Nephron (organoid): ENCODE results near the gene PCED1B.

Source experiments
- H3K27ac Mint-ChIP-seq, 3 experiments: 2 replicates each; pipeline ENCODE4 v1.8.0; 2020; ENCODE audit warnings: mixed read lengths in 3 of 3, mild to moderate bottlenecking in 2 of 3, moderate library complexity in 1 of 3
- H3K27me3 Mint-ChIP-seq: 2 replicates; pipeline ENCODE4 v1.8.0; 2021; ENCODE audit warnings: low read depth, mild to moderate bottlenecking, moderate library complexity, mixed read lengths
- H3K36me3 Mint-ChIP-seq: 2 replicates; pipeline ENCODE4 v1.8.0; 2020; ENCODE audit warnings: low read depth, mixed read lengths
- H3K4me1 Mint-ChIP-seq: 2 replicates; pipeline ENCODE4 v1.8.0; 2020; ENCODE audit warnings: mixed read lengths
- H3K4me3 Mint-ChIP-seq, 3 experiments: 2 replicates each; pipeline ENCODE4 v1.8.0; 2020; ENCODE audit warnings: mild to moderate bottlenecking in 3 of 3, mixed read lengths in 3 of 3, moderate library complexity in 2 of 3
- H3K9me3 Mint-ChIP-seq: 2 replicates; pipeline ENCODE4 v1.8.0; 2020; ENCODE audit warnings: mixed read lengths
- TF ChIP-seq, protein P1 (sequence below), 3 experiments: fragments of 200-600 bp; sonication (generic); IDR thresholded peaks; one replicate each; pipeline ENCODE4 v1.5.0; 2021; ENCODE audit warnings: antibody characterized with exemption in 3 of 3; ENCODE audit not compliant: unreplicated experiment in 3 of 3

The PCED1B gene

DNA sequence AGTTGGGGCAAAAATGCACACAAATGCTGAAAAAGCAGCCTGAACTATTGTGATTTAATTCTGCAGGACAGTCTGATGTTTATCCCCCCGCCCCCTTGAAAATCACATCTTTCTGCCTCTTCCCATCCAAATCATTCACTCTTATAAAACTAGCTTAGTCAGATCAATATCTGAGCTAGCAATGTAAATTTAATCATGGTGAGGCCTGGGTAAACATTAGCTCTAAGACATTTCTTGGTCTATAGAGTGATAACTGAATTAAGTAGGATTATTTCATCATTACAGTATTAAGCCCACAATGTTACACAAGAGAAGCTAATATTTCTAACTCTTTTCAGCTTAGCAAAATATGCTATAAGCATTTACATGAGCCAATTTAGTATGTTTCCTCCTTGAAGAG, 9.1 kb upstream of the PCED1B start:
- no peak overlapping the region for H3K4me3 Mint-ChIP-seq

DNA sequence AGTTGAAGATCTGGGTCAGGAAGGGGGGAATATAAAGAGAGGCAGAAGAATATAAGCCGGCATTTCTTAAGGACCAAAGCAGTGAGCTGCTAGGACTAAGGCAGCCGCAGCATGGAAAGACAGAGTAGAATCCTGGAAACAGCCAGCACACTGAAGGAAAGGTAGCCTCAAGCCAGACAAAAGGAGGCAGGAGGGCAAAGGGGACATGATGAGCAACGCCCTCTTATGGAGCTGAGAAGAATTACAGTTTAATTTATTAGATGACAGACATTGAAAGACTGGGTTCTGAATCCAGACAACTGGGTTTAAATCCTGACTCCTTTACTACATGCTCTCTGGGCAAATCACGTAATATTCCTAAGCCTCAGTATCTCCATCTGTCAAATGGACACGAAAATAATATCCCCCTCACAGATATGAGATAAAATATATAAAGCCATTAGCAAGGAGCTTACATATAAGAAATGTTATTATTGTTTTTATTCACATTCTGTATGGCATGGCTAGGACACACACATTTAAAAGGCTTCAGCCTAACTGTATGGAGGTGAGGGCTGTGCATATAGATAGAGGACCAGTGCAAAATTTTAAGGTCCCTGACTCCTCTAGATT, 8.1 kb upstream of the PCED1B start:
- TF ChIP-seq, protein P1, sequence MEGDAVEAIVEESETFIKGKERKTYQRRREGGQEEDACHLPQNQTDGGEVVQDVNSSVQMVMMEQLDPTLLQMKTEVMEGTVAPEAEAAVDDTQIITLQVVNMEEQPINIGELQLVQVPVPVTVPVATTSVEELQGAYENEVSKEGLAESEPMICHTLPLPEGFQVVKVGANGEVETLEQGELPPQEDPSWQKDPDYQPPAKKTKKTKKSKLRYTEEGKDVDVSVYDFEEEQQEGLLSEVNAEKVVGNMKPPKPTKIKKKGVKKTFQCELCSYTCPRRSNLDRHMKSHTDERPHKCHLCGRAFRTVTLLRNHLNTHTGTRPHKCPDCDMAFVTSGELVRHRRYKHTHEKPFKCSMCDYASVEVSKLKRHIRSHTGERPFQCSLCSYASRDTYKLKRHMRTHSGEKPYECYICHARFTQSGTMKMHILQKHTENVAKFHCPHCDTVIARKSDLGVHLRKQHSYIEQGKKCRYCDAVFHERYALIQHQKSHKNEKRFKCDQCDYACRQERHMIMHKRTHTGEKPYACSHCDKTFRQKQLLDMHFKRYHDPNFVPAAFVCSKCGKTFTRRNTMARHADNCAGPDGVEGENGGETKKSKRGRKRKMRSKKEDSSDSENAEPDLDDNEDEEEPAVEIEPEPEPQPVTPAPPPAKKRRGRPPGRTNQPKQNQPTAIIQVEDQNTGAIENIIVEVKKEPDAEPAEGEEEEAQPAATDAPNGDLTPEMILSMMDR (IDR thresholded peaks at IDR 0.05; ENCODE audit: unreplicated experiment in 3 of 3) = peak in 1 of 3 experiments; percentile 24

More for the DNA sequence above, 9.1 kb upstream of the PCED1B start:
- no peaks in the 10 kb centered on the region for H3K36me3 Mint-ChIP-seq
- TF ChIP-seq, protein P1 (IDR thresholded peaks at IDR 0.05; ENCODE audit: unreplicated experiment in 3 of 3) = no peak
- peaks cover under 1% of the 10 kb centered on the region for H3K27me3 Mint-ChIP-seq
- H3K27ac Mint-ChIP-seq = peak overlapping the region in 2 of 3 experiments; percentile 21 to 45
- H3K9me3 Mint-ChIP-seq = no peaks in the 10 kb centered on the region
- peaks cover 27% of the 10 kb centered on the region for H3K4me1 Mint-ChIP-seq

DNA sequence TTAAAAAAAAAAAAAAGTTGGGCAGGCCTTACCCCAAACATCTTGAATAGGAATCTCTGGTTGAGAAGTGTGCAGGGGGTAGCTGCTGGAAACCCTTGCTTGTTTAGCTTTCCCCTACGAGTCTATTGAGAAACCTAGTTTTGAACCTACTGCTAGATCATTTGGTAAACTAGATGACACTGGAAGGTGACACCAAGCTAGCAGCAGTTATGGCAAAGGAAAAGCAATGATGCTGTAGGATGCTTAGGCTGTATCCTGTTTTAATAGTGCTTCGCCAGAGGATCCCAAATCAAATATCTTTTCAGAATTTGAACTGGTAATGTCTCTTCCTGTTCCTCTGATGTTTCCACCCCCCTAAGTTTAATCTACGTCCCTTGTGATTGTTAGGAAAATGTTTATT, 5.5 kb upstream of the PCED1B start:
- H3K27me3 Mint-ChIP-seq = peaks cover 31% of the 10 kb centered on the region
- H3K27ac Mint-ChIP-seq = no peak overlapping the region
- no peak overlapping the region for H3K4me3 Mint-ChIP-seq
- no peaks in the 10 kb centered on the region for H3K9me3 Mint-ChIP-seq
- H3K36me3 Mint-ChIP-seq = no peaks in the 10 kb centered on the region
- TF ChIP-seq, protein P1 (IDR thresholded peaks at IDR 0.05; ENCODE audit: unreplicated experiment in 3 of 3) = no peak
- peaks cover 8% of the 10 kb centered on the region for H3K4me1 Mint-ChIP-seq

More for the DNA sequence above, 8.1 kb upstream of the PCED1B start:
- H3K27ac Mint-ChIP-seq = no peak overlapping the region
- peaks cover 11% of the 10 kb centered on the region for H3K27me3 Mint-ChIP-seq
- no peak overlapping the region for H3K4me3 Mint-ChIP-seq
- H3K4me1 Mint-ChIP-seq = peaks cover 17% of the 10 kb centered on the region
- no peaks in the 10 kb centered on the region for H3K36me3 Mint-ChIP-seq
- H3K9me3 Mint-ChIP-seq = no peaks in the 10 kb centered on the region

DNA sequence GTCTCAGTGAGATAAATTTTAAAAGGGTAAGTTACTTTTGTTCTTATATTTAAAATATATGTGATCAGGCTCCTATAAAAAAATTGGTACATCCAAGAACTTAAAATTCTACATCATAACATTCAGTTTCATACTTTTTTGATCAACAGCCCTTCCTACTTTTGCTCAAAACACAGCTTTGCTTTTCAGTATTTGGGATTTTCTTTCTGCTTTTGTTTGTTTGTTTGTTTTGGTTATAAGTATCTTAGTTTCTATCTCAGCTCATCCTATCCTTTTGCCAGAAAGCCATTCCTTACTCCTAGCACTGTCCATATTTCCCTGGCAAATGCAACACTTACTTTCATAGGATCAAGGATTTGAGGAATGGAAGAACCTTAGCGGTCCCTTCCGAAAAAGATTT, 4.7 kb upstream of the PCED1B start:
- TF ChIP-seq, protein P1 (IDR thresholded peaks at IDR 0.05; ENCODE audit: unreplicated experiment in 3 of 3) = no peak
- H3K36me3 Mint-ChIP-seq = no peaks in the 10 kb centered on the region
- peaks cover 38% of the 10 kb centered on the region for H3K27me3 Mint-ChIP-seq

DNA sequence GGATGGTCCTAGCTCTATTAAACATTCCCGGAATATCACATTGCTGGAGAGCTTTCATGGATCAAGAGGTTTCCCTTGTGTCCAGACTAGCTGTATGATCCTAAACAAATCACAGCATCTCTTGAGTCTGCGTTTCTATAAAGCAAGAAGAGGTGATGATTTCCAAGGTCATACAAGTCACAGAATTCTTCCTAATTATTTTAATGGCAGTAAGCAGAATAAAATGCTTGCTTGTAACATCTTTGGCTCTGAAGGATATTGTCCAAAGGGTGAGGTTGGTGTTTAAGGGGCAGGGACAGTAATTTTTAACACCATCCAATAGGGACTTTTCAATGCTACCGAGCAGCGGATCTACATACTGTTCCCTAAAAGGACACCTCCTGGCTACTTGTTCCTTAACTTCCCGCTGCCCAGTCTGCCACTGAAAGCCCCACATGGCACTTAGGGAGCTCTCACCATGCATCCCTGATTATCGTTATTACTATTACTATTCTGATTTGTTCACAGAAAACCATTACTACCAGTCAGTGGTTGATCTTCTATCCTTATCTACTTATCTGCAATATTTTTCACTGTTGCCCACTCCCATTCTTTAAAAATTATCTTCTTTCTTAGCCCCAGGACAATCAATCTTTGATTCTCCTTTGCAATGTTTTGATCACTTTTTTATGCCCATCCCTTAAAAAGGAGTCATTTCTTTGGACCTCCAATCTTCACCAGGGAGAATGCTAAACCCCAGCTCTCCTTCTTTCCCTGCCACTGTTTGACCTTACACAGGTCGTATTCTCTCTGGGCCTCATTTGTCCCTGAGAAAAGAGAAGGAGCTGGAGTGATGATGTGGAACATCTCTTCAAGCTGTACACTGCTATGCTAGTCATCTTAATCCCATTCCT, 4.0 kb upstream of the PCED1B start:
- TF ChIP-seq, protein P1 (IDR thresholded peaks at IDR 0.05; ENCODE audit: unreplicated experiment in 3 of 3) = no peak
- no peaks in the 10 kb centered on the region for H3K9me3 Mint-ChIP-seq
- H3K27ac Mint-ChIP-seq = no peak overlapping the region
- peaks cover 43% of the 10 kb centered on the region for H3K27me3 Mint-ChIP-seq
- H3K4me1 Mint-ChIP-seq = peaks cover 8% of the 10 kb centered on the region
- no peak overlapping the region for H3K4me3 Mint-ChIP-seq
- no peaks in the 10 kb centered on the region for H3K36me3 Mint-ChIP-seq

More for the DNA sequence above, 4.7 kb upstream of the PCED1B start:
- Mint-ChIP-seq H3K4me1 (peaks cover 14% of the 10 kb centered on the region), H3K27ac (no peak overlapping the region), H3K4me3 (no peak overlapping the region), H3K9me3 (no peaks in the 10 kb centered on the region)
